ENCODE measurements around the gene SETBP1.

Gene SETBP1

GRCh38 chr18:45060102-45060501 is 379.4 kb downstream of the SETBP1 start:
- DNase-seq, result no peak
- peaks cover 10% of the 10 kb centered on the region in 2 donors for H3K4me1 Mint-ChIP-seq
- H3K27me3 Mint-ChIP-seq, result no peaks in the 10 kb centered on the region
- H3K36me3 Mint-ChIP-seq, result peaks cover 47 to 73% of the 10 kb centered on the region in 2 donors
- H3K9me3 Mint-ChIP-seq, result peaks cover 1 to 3% of the 10 kb centered on the region in 2 donors
- no peak for ATAC-seq (replicated peaks)
- no peak overlapping the region for H3K27ac Mint-ChIP-seq
- no peak overlapping the region for H3K4me3 Mint-ChIP-seq

GRCh38 chr18:45061359-45061758 is 380.7 kb downstream of the SETBP1 start:
- ATAC-seq (replicated peaks) (no peak), DNase-seq (no peak)
- H3K9me3 Mint-ChIP-seq, result peaks cover 1 to 3% of the 10 kb centered on the region in 2 donors
- no peaks in the 10 kb centered on the region for H3K27me3 Mint-ChIP-seq
- no peak overlapping the region for H3K4me3 Mint-ChIP-seq
- peak overlapping the region; percentile 72 for H3K27ac Mint-ChIP-seq
- H3K4me1 Mint-ChIP-seq, result peaks cover 18 to 19% of the 10 kb centered on the region in 2 donors
- peaks cover 55 to 81% of the 10 kb centered on the region in 2 donors for H3K36me3 Mint-ChIP-seq

- DNase-seq (no peak), ATAC-seq (replicated peaks) (no peak)
- no peaks in the 10 kb centered on the region for H3K27me3 Mint-ChIP-seq
These were observed 382.8 kb downstream of the SETBP1 start for GRCh38 chr18:45063246-45064038.

GRCh38 chr18:45066210-45066609 is 385.5 kb downstream of the SETBP1 start:
- H3K27me3 Mint-ChIP-seq, result no peaks in the 10 kb centered on the region
- H3K36me3 Mint-ChIP-seq, result peaks cover 47 to 68% of the 10 kb centered on the region in 2 donors
- ATAC-seq (replicated peaks) (peak; percentile 61 to 70), DNase-seq (no peak)
- peak overlapping the region; percentile 87 for H3K27ac Mint-ChIP-seq
- no peak overlapping the region for H3K4me3 Mint-ChIP-seq
- peaks cover 18 to 24% of the 10 kb centered on the region in 2 donors for H3K4me1 Mint-ChIP-seq
- peaks cover 3% of the 10 kb centered on the region in 2 donors for H3K9me3 Mint-ChIP-seq

More at GRCh38 chr18:45063246-45064038, 382.8 kb downstream of the SETBP1 start:
- Mint-ChIP-seq H3K4me1 (peaks cover 24 to 30% of the 10 kb centered on the region in 2 donors), H3K9me3 (peaks cover 1 to 3% of the 10 kb centered on the region in 2 donors), H3K36me3 (peaks cover 49 to 75% of the 10 kb centered on the region in 2 donors), H3K27ac (no peak overlapping the region), H3K4me3 (no peak overlapping the region)

GRCh38 chr18:45066886-45067285 is 386.2 kb downstream of the SETBP1 start:
- peak; percentile 89 to 90 for ATAC-seq (replicated peaks)
- H3K4me1 Mint-ChIP-seq, result peaks cover 18 to 24% of the 10 kb centered on the region in 2 donors
- H3K36me3 Mint-ChIP-seq, result peaks cover 42 to 62% of the 10 kb centered on the region in 2 donors
- H3K9me3 Mint-ChIP-seq, result peaks cover 1 to 3% of the 10 kb centered on the region in 2 donors
- peak overlapping the region; percentile 19 to 40 for H3K4me3 Mint-ChIP-seq
- H3K27me3 Mint-ChIP-seq, result no peaks in the 10 kb centered on the region
- peak; percentile 11 for DNase-seq
- H3K27ac Mint-ChIP-seq, result peak overlapping the region; percentile 87

GRCh38 chr18:45068400-45069094 is 387.9 kb downstream of the SETBP1 start:
- no peak overlapping the region for H3K27ac Mint-ChIP-seq
- H3K4me1 Mint-ChIP-seq, result peaks cover 18 to 24% of the 10 kb centered on the region in 2 donors
- H3K4me3 Mint-ChIP-seq, result no peak overlapping the region
- DNase-seq, result no peak
- peaks cover 30 to 47% of the 10 kb centered on the region in 2 donors for H3K36me3 Mint-ChIP-seq
- peaks cover 0 to 1% of the 10 kb centered on the region in 2 donors for H3K9me3 Mint-ChIP-seq
- H3K27me3 Mint-ChIP-seq, result no peaks in the 10 kb centered on the region
- ATAC-seq (replicated peaks), result no peak

GRCh38 chr18:45069546-45069945 is 388.9 kb downstream of the SETBP1 start:
- Mint-ChIP-seq H3K27ac (no peak overlapping the region), H3K36me3 (peaks cover 21 to 37% of the 10 kb centered on the region in 2 donors), H3K4me3 (no peak overlapping the region), H3K27me3 (no peaks in the 10 kb centered on the region), H3K9me3 (peaks cover 0 to 1% of the 10 kb centered on the region in 2 donors), H3K4me1 (peaks cover 14 to 20% of the 10 kb centered on the region in 2 donors)
- no peak for DNase-seq
- no peak for ATAC-seq (replicated peaks)

GRCh38 chr18:45071956-45072355 is 391.3 kb downstream of the SETBP1 start:
- DNase-seq, result no peak
- peaks cover 0 to 1% of the 10 kb centered on the region in 2 donors for H3K9me3 Mint-ChIP-seq

GRCh38 chr18:45073556-45073955 is 392.9 kb downstream of the SETBP1 start:
- Mint-ChIP-seq H3K4me3 (no peak overlapping the region), H3K27ac (no peak overlapping the region), H3K36me3 (peaks cover 7% of the 10 kb centered on the region in 2 donors), H3K4me1 (no peaks in the 10 kb centered on the region), H3K27me3 (no peaks in the 10 kb centered on the region), H3K9me3 (peaks cover 0 to 1% of the 10 kb centered on the region in 2 donors)
- ATAC-seq (replicated peaks), result no peak
- no peak for DNase-seq

More at GRCh38 chr18:45071956-45072355, 391.3 kb downstream of the SETBP1 start:
- H3K27me3 Mint-ChIP-seq, result no peaks in the 10 kb centered on the region
- no peak for ATAC-seq (replicated peaks)
- peaks cover under 1 to 5% of the 10 kb centered on the region in 2 donors for H3K4me1 Mint-ChIP-seq
- peaks cover 7 to 16% of the 10 kb centered on the region in 2 donors for H3K36me3 Mint-ChIP-seq
- no peak overlapping the region for H3K4me3 Mint-ChIP-seq
- no peak overlapping the region for H3K27ac Mint-ChIP-seq

GRCh38 chr18:45081566-45082181 is 401.0 kb downstream of the SETBP1 start:
- Mint-ChIP-seq H3K27me3 (peaks cover 0 to 16% of the 10 kb centered on the region in 2 donors), H3K36me3 (peaks cover 2 to 8% of the 10 kb centered on the region in 2 donors), H3K4me1 (peaks cover 3 to 8% of the 10 kb centered on the region in 2 donors), H3K27ac (no peak overlapping the region), H3K4me3 (no peak overlapping the region), H3K9me3 (peaks cover 3 to 8% of the 10 kb centered on the region in 2 donors)
- no peak for DNase-seq
- ATAC-seq (replicated peaks), result no peak

GRCh38 chr18:45083226-45083855 is 402.7 kb downstream of the SETBP1 start:
- Mint-ChIP-seq H3K36me3 (peaks cover 2 to 8% of the 10 kb centered on the region in 2 donors), H3K9me3 (peaks cover 3 to 8% of the 10 kb centered on the region in 2 donors), H3K4me3 (no peak overlapping the region), H3K27me3 (peaks cover 0 to 17% of the 10 kb centered on the region in 2 donors), H3K4me1 (peaks cover 3 to 9% of the 10 kb centered on the region in 2 donors), H3K27ac (no peak overlapping the region)
- ATAC-seq (replicated peaks) (no peak), DNase-seq (no peak)

- no peak for DNase-seq
- Mint-ChIP-seq H3K4me1 (peaks cover 3 to 15% of the 10 kb centered on the region in 2 donors), H3K4me3 (no peak overlapping the region), H3K9me3 (peaks cover 3 to 8% of the 10 kb centered on the region in 2 donors), H3K27ac (no peak overlapping the region), H3K27me3 (peaks cover 0 to 17% of the 10 kb centered on the region in 2 donors), H3K36me3 (peaks cover 2 to 8% of the 10 kb centered on the region in 2 donors)
- ATAC-seq (replicated peaks), result no peak
These were observed 403.5 kb downstream of the SETBP1 start for GRCh38 chr18:45084206-45084605.

GRCh38 chr18:45085916-45086624 is 405.4 kb downstream of the SETBP1 start:
- H3K9me3 Mint-ChIP-seq, result peaks cover 3 to 8% of the 10 kb centered on the region in 2 donors
- H3K27me3 Mint-ChIP-seq, result peaks cover 0 to 17% of the 10 kb centered on the region in 2 donors
- no peak overlapping the region for H3K4me3 Mint-ChIP-seq
- peaks cover 1 to 6% of the 10 kb centered on the region in 2 donors for H3K36me3 Mint-ChIP-seq
- H3K27ac Mint-ChIP-seq, result no peak overlapping the region
- ATAC-seq (replicated peaks) (no peak), DNase-seq (no peak)
- H3K4me1 Mint-ChIP-seq, result peaks cover 6 to 15% of the 10 kb centered on the region in 2 donors
